Mesodermal cell (in vitro differentiated cells): Measurements from ENCODE around the gene LHPP.

Experiments
- H3K27ac ChIP-seq: 2 replicates; pipeline ENCODE4 v1.7.0; 2013; ENCODE audit warnings: mild to moderate bottlenecking, low read depth, low read length, moderate library complexity; ENCODE audit not compliant: severe bottlenecking
- H3K36me3 ChIP-seq: 2 replicates; pipeline ENCODE4 v1.7.1; 2013; ENCODE audit warnings: mild to moderate bottlenecking, low read length, moderate library complexity; ENCODE audit not compliant: control insufficient read depth, insufficient read depth
- H3K4me1 ChIP-seq: one replicate; pipeline ENCODE4 v1.7.1; 2013; ENCODE audit warnings: mild to moderate bottlenecking, low read length; ENCODE audit not compliant: insufficient read depth, control insufficient read depth, poor library complexity, severe bottlenecking
- H3K4me3 ChIP-seq: 2 replicates; pipeline ENCODE4 v1.7.0; 2013; ENCODE audit warnings: low read length, control low read depth, mild to moderate bottlenecking; ENCODE audit not compliant: insufficient read depth, poor library complexity, severe bottlenecking; ENCODE audit errors: extremely low read depth
- H3K9me3 ChIP-seq: 2 replicates; pipeline ENCODE4 v1.7.1; 2013; ENCODE audit warnings: mild to moderate bottlenecking, low read length, moderate library complexity; ENCODE audit not compliant: control insufficient read depth
- WGBS, 2 experiments: methylation state at CpG; one replicate each; pipeline ENCODE4 v1.1.5; 2013; ENCODE audit warnings: missing lambda C conversion rate in 2 of 2; ENCODE audit not compliant: insufficient coverage in 2 of 2; 5-methylcytosine and 5-hydroxymethylcytosine counted together

Gene LHPP

DNA sequence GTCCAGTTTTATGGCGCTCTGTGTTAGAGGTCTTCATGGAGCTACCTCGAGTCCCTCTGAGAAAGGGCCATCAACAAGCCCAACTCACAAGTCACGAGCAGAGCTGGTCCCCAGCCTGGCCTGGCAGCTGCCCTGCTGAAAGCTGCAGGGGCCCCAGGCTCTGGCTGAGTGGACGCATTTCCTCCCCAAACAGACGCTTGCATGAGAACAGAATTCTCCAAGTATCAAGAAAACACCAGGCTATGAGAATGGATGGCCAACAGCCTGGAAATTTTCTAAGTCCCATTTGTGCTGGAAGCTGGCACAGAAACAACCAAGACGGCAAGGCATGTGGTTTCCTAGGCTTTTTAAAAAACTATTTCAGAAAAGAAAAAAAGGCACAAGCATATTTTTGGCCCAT, 167.8 kb downstream of the LHPP start:
- WGBS, 2 experiments, result 79 to 89% methylated on average over 5 of the region's 6 CpGs
- H3K4me1 ChIP-seq, result no peaks in the 10 kb centered on the region
- no peaks in the 10 kb centered on the region for H3K36me3 ChIP-seq
- no peak overlapping the region for H3K27ac ChIP-seq
- H3K4me3 ChIP-seq, result no peak overlapping the region
- H3K9me3 ChIP-seq, result no peaks in the 10 kb centered on the region

GRCh38 chr10:124629842-124630241, 168.2 kb downstream of the LHPP start:
- 93 to 97% methylated on average over 4 to 6 of the region's 6 CpGs for WGBS, 2 experiments
- peaks cover 3% of the 10 kb centered on the region for H3K36me3 ChIP-seq
- H3K4me3 ChIP-seq, result no peak overlapping the region
- no peak overlapping the region for H3K27ac ChIP-seq
- H3K9me3 ChIP-seq, result no peaks in the 10 kb centered on the region
- H3K4me1 ChIP-seq, result no peaks in the 10 kb centered on the region

DNA sequence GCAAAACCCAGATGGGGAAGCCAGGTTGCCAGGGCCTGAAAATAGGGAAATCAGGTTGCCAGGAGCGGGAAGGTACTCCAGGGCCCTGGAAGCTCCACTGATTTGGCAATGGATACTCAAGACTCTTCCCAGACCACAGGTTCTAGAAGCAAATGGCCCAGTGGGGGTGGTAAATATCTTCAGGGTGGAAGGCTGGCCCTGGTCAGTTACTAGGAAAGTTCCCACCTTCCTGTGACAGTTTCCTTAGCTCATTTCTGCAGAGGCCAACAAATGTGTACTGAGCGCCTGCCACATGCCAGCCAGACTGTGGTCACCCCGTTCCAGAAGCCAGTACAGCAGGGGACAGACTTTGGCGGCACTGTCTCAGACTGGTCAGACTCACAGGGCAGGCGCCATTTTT, 168.9 kb downstream of the LHPP start:
- H3K27ac ChIP-seq, result no peak overlapping the region
- H3K9me3 ChIP-seq, result no peaks in the 10 kb centered on the region
- no peak overlapping the region for H3K4me3 ChIP-seq
- no peaks in the 10 kb centered on the region for H3K4me1 ChIP-seq
- H3K36me3 ChIP-seq, result peaks cover 4% of the 10 kb centered on the region
- 96 to 98% methylated on average over 5 of the region's 5 CpGs for WGBS, 2 experiments

DNA sequence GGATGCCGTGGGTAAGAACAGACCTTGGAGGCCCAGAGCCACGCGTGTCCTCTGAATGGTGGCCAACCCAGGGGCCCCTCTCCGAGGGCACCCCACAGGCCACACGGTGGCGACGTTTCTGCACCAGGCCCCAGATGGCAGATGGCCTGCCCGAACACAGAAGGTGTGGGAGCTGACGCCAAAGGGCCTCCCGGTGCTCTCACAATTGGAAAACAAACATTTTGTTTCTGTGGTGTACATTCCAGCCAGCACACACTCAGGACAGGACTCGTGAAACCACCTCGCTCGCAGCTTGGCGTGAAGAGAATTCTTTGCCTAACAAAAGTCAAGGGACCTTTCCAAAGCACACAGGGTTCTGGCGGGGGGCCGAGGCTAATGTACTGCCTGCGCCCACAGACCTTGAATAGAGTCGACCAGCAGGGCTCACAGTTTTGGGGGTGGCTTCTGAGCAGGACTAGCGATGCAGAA, 170.5 kb downstream of the LHPP start:
- H3K4me1 ChIP-seq, result no peaks in the 10 kb centered on the region
- 91 to 94% methylated on average over 19 of the region's 19 CpGs for WGBS, 2 experiments
- no peak overlapping the region for H3K4me3 ChIP-seq
- H3K36me3 ChIP-seq, result peaks cover 6% of the 10 kb centered on the region
- H3K27ac ChIP-seq, result no peak overlapping the region
- no peaks in the 10 kb centered on the region for H3K9me3 ChIP-seq

- Histone ChIP-seq H3K36me3 (peaks cover 6% of the 10 kb centered on the region), H3K27ac (no peak overlapping the region), H3K9me3 (no peaks in the 10 kb centered on the region), H3K4me3 (no peak overlapping the region), H3K4me1 (no peaks in the 10 kb centered on the region)
- 92 to 98% methylated on average over 10 of the region's 10 CpGs for WGBS, 2 experiments
These were observed 170.9 kb downstream of the LHPP start for GRCh38 chr10:124632566-124632965.

DNA sequence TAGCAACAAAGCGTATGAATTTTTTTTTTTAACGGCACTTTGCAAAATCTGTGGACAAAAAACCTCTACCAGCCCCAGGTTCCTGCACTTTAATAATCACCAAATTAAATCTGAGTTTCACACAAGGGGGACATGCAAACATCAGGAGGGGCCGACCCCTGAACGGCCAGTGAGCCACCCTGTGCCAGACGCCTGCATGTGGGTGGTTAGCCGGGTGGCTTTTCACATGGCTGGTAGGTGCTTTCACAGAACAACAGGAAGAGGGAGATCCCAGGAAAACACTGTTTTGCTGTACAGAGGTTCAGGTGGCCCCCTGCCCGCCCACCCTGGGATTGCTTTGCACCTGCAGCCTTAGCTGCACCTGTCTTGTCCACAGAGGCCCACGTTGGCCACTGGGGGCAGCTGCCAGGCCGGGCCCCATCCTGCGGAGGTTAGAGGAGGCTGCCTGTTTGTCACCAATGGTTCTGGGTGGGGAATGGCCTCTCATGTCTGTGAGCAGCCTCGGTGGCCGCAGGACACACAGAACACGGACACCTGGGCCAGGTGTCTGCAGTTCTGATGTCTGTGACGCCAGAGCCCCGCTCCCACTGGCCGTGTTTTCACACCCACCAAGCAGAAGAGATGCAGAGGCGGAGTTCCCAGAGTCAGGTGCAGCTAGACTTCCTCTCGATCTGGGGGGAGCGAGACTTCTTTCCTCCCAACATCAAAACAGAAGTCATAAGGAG, 174.8 kb downstream of the LHPP start:
- H3K36me3 ChIP-seq, result peaks cover 6% of the 10 kb centered on the region
- H3K9me3 ChIP-seq, result no peaks in the 10 kb centered on the region
- H3K27ac ChIP-seq, result no peak overlapping the region
- H3K4me3 ChIP-seq, result no peak overlapping the region
- peaks cover 4% of the 10 kb centered on the region for H3K4me1 ChIP-seq
- 89 to 92% methylated on average over 13 to 16 of the region's 19 CpGs for WGBS, 2 experiments

DNA sequence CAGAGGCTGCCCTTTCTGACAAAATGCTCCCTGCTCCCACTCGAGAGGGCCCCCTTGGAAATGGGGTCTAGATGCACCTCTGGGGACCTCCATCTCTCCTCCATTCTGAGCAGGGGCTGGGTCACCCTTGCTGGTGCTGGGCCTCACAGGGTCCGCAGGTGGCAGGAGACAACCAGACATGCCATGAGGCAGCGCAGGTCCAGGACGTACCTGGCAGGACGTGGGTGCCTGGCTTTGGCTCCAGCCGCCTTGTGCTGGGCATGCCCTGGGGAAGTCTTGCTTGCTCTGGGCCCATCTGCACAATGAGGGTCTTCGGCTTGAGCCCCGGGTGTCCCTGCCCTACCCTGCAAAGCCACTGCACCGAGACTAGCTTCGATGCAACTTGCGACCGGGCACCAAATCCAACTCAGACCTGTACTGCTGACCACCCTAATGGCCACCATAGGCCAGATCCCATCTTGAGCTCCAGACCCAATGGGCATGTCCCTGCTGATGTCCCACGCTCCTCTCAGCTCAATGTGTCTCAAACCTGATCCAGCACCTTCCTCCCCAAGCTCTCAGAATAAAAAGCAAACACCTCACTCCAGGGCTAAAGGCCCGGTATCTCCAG, 175.6 kb downstream of the LHPP start:
- Histone ChIP-seq H3K4me1 (peaks cover 6% of the 10 kb centered on the region), H3K36me3 (peaks cover 6% of the 10 kb centered on the region), H3K4me3 (no peak overlapping the region), H3K9me3 (no peaks in the 10 kb centered on the region), H3K27ac (no peak overlapping the region)
- WGBS, 2 experiments, result 89 to 96% methylated on average over 13 to 14 of the region's 14 CpGs

GRCh38 chr10:124637746-124638145, 176.1 kb downstream of the LHPP start:
- H3K27ac ChIP-seq, result no peak overlapping the region
- WGBS, 2 experiments, result 100% methylated on average over 4 to 6 of the region's 8 CpGs
- H3K4me3 ChIP-seq, result no peak overlapping the region
- peaks cover 6% of the 10 kb centered on the region for H3K36me3 ChIP-seq
- H3K9me3 ChIP-seq, result no peaks in the 10 kb centered on the region
- H3K4me1 ChIP-seq, result peaks cover 6% of the 10 kb centered on the region

- Histone ChIP-seq H3K4me3 (no peak overlapping the region), H3K36me3 (peaks cover 6% of the 10 kb centered on the region), H3K4me1 (peaks cover 6% of the 10 kb centered on the region), H3K27ac (no peak overlapping the region), H3K9me3 (no peaks in the 10 kb centered on the region)
- 90 to 98% methylated on average over 5 to 6 of the region's 6 CpGs for WGBS, 2 experiments
These were observed 177.6 kb downstream of the LHPP start for GRCh38 chr10:124639206-124639605.

DNA sequence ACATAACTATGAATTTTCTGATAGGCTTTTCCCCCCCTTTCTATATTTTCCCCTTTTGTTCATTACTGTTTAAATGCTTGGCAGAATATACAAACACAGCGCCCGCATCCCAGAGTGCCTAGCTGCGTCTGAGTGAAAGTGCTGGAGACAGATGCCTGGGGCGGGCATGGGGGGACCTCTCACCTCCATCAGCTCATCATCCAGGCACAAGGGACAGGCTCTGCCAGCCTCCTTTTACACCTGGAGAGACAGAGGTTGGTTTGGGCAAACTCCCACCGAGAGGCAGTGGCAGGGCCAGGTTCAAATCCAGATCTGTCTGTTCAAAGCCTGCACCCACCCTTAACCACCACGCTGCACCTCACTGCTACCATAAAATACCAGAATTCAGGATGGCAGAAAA, 178.0 kb downstream of the LHPP start:
- 84 to 98% methylated on average over 3 to 5 of the region's 6 CpGs for WGBS, 2 experiments
- no peak overlapping the region for H3K27ac ChIP-seq
- no peaks in the 10 kb centered on the region for H3K9me3 ChIP-seq
- peaks cover 6% of the 10 kb centered on the region for H3K4me1 ChIP-seq
- no peak overlapping the region for H3K4me3 ChIP-seq
- H3K36me3 ChIP-seq, result peaks cover 5% of the 10 kb centered on the region

DNA sequence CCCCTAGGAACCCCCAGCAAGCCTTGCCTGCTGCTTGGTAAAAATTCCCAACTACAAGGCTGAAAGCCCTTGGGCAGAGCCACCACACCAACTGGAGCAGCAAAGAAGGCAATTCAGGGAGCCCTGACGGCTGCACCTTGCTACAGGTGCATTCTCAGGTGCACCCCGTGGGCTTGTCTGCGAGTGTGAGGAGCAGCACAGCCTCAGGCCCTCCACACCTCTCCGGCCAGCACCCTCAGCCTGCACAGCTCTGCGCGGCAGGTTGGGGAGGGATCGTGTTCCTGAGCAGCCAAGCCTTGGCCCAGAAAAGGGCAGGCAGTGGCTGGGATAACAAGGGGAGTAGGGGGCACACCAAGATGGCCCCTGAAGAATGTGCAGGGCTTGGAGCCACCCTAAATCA, 178.4 kb downstream of the LHPP start:
- 93% methylated on average over 3 to 7 of the region's 7 CpGs for WGBS, 2 experiments
- Histone ChIP-seq H3K4me3 (no peak overlapping the region), H3K27ac (no peak overlapping the region), H3K9me3 (no peaks in the 10 kb centered on the region), H3K4me1 (peaks cover 6% of the 10 kb centered on the region), H3K36me3 (peaks cover 3% of the 10 kb centered on the region)
